Mesodermal cell (in vitro differentiated cells): ENCODE measurements around the gene HOXC5.

Source experiments
- H3K27ac ChIP-seq: 2 replicates; pipeline ENCODE4 v1.7.0; 2013; ENCODE audit warnings: mild to moderate bottlenecking, low read depth, low read length, moderate library complexity; ENCODE audit not compliant: severe bottlenecking
- H3K36me3 ChIP-seq: 2 replicates; pipeline ENCODE4 v1.7.1; 2013; ENCODE audit warnings: mild to moderate bottlenecking, low read length, moderate library complexity; ENCODE audit not compliant: control insufficient read depth, insufficient read depth
- H3K4me1 ChIP-seq: one replicate; pipeline ENCODE4 v1.7.1; 2013; ENCODE audit warnings: mild to moderate bottlenecking, low read length; ENCODE audit not compliant: insufficient read depth, control insufficient read depth, poor library complexity, severe bottlenecking
- H3K4me3 ChIP-seq: 2 replicates; pipeline ENCODE4 v1.7.0; 2013; ENCODE audit warnings: low read length, control low read depth, mild to moderate bottlenecking; ENCODE audit not compliant: insufficient read depth, poor library complexity, severe bottlenecking; ENCODE audit errors: extremely low read depth
- H3K9me3 ChIP-seq: 2 replicates; pipeline ENCODE4 v1.7.1; 2013; ENCODE audit warnings: mild to moderate bottlenecking, low read length, moderate library complexity; ENCODE audit not compliant: control insufficient read depth
- WGBS, 2 experiments: methylation state at CpG; one replicate each; pipeline ENCODE4 v1.1.5; 2013; ENCODE audit warnings: missing lambda C conversion rate in 2 of 2; ENCODE audit not compliant: insufficient coverage in 2 of 2; 5-methylcytosine and 5-hydroxymethylcytosine counted together

HOXC5 gene

DNA sequence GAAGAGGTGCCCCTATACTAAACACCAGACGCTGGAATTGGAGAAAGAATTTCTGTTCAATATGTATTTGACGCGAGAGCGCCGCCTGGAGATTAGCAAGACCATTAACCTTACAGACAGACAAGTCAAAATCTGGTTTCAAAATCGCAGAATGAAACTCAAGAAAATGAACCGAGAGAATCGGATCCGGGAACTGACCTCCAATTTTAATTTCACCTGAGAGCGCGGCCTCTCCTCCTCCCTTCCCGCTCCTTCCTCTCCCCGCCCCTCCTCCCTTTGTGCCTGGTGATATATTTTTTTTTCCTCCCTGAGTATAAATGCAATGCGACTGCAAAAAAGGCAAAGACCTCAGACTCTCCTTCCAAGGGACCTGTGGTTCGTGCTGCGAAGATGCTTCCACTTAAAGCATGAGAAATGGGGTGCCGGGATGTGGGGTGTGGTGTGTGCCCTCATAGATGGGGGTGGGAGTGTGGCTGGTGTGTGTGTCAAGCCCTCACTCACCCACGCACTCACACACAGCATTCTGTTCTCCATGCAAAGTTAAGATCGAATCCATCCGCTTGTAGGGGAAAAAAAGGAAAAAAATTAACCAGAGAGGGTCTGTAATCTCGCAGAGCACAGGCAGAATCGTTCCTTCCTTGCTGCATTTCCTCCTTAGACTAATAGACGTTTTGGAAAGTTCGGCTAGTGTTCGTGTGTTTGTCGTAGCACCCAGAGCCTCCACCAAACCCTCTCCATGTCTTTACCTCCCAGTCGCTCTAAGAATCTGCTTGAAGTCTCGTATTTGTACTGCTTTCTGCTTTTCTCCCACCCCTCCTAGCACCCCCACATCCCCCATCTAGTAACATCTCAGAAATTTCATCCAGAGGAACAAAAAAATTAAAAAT, 43.4 kb upstream of the HOXC5 start:
- peaks cover 7% of the 10 kb centered on the region for H3K4me1 ChIP-seq
- H3K4me3 ChIP-seq: no peak overlapping the region
- 16 to 23% methylated on average over 16 to 21 of the region's 28 CpGs for WGBS, 2 experiments

DNA sequence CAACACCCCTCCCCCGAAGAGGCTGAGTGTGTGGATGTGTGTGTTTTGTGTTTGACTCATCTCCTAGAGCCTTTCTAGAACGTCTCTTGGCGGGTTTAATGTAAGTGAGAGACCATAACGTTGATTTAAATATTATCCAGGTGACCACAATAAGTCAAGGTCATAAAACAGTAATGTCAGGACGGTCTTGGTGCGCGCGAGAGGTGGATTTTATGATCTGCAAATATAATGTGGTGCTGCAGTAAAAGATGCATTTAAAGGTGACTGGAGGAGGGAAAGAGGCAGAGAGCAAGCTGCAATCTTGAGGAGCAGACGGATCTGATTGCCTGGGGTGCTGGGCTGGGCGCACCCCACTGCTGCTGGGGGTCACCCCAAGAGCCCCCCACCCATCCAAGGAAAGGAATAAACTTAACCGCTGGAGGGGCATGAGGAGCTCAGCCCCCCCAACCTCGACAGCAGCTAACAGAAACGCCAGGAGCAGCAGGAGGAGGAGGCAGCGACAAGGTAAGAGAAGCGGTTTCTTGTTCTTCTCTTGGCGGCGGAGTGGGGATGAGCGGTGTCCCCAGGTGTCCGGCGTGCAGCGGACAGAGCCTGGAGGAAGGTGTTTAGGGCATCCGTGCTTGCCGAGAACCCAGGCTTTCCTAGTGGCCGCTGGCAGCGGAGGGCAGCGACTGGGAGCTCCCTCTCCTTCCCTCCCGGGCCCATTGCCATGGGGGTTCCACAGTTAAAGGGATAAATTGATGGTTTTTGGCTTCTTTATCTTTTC, 42.4 kb upstream of the HOXC5 start:
- Histone ChIP-seq H3K27ac (no peak overlapping the region), H3K36me3 (no peaks in the 10 kb centered on the region), H3K9me3 (peaks cover 4% of the 10 kb centered on the region), H3K4me3 (no peak overlapping the region), H3K4me1 (peaks cover 7% of the 10 kb centered on the region)
- WGBS, 2 experiments: 11 to 22% methylated on average over 16 to 19 of the region's 27 CpGs

More for the DNA sequence above, 43.4 kb upstream of the HOXC5 start:
- no peak overlapping the region for H3K27ac ChIP-seq
- H3K9me3 ChIP-seq: peaks cover 8% of the 10 kb centered on the region
- no peaks in the 10 kb centered on the region for H3K36me3 ChIP-seq

DNA sequence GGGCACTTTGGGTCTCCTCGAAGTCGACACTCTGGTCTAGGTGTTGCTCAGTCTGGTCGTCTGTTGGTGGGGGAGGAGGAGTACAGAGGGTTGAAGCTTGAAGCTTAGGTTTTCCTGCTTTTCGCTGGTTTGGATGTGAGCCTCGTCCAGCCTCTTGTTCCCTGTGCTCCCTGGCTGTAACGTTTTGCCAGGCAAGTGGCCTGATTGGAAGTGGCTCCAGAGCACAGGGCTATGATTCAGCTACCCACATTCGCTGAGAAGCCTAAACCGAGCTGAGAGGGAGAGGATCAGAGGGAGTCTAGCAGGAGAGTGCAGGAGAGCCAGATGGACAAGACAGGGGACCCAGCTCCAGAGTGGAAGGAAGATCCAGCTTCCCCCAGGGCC, 41.8 kb upstream of the HOXC5 start:
- H3K4me1 ChIP-seq: peaks cover 11% of the 10 kb centered on the region
- no peak overlapping the region for H3K4me3 ChIP-seq
- H3K9me3 ChIP-seq: no peaks in the 10 kb centered on the region
- 9 to 10% methylated on average over 8 of the region's 8 CpGs for WGBS, 2 experiments
- no peak overlapping the region for H3K27ac ChIP-seq
- no peaks in the 10 kb centered on the region for H3K36me3 ChIP-seq

DNA sequence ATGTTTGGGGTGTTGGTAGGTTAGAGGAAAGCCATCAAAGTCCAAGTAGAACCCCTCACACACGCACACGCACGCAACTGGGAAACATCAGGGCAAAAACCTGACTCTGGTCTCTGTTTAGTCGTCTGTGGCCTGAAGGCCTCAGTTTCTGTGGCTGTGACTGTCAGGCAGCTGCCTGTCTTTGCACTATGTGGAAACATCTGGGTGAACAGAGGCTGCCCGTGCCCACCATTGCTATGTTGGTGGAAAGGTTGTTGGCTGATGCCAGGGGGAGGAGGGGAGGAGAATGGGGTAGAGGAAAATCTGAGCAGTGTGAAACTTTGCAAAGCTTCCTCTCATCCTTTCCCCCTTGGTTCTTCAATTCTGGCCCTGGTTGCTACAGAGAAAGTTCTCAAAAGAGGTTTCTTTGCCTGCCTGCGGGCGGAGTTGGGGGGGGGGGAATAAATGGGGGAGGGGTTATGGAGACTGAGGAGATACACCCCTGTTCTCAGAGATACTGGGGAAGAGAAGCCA, 40.4 kb upstream of the HOXC5 start:
- Histone ChIP-seq H3K27ac (no peak overlapping the region), H3K4me3 (no peak overlapping the region), H3K36me3 (no peaks in the 10 kb centered on the region), H3K9me3 (no peaks in the 10 kb centered on the region), H3K4me1 (peaks cover 13% of the 10 kb centered on the region)
- 32 to 57% methylated on average over 3 to 5 of the region's 7 CpGs for WGBS, 2 experiments

DNA sequence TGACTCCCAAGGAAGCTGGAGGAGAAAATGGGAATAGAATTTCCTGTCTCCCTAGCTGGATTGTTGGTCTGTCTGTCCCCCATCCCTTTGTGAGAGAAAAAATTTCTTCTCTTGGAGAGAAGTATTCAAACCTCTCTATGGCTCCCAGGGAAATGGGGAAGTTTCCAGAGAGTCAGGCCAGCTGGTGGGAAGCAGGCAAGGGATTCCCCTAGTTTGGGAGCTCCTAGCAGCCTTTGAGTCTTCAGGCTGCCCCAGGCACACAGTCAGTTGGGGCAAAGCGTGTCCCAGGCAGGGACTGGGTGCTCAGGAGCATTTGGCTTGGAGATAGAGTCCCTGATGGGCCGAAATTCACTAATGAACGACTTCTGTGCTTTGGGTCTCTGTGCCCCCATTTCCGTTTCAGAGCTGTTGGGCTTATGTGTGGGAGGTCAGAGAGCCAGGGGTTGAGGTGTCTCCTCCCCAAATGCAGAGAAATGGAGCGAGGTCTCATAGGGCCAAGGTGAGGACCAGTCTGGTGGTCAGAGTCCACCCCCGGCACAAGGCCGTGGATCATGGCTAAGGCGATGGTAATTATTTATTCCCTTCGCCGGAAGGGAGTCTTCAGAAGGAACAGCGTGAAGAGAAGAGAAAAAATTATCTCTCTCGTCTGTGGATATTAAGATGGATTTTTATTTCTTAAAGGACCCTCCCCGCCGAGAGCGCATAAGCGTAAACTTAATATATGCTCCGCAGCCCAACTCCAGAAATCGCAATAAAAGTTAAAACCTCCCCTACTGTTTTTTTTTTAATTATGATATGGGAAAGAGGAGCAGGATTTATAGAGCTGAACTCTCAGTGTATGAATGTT, 39.5 kb upstream of the HOXC5 start:
- H3K4me3 ChIP-seq: no peak overlapping the region
- 43 to 54% methylated on average over 7 to 10 of the region's 18 CpGs for WGBS, 2 experiments

DNA sequence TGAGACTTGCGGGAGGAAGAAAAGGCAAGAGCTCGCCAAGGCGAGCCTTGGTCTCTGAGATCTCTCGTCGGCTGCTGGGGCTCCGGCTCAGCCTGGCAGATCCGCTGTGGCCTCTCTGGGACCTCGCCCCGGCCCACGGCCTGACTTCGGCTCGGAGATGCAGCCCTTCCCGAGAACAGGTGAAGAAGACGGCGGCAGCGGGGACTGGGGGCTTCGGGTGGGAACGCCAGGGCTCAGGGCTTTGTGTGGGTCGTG, 38.9 kb upstream of the HOXC5 start:
- Histone ChIP-seq H3K27ac (no peak overlapping the region), H3K36me3 (no peaks in the 10 kb centered on the region), H3K9me3 (no peaks in the 10 kb centered on the region), H3K4me3 (no peak overlapping the region), H3K4me1 (peaks cover 9% of the 10 kb centered on the region)
- 3 to 16% methylated on average over 11 to 17 of the region's 19 CpGs for WGBS, 2 experiments

More for the DNA sequence above, 39.5 kb upstream of the HOXC5 start:
- H3K27ac ChIP-seq: no peak overlapping the region
- H3K9me3 ChIP-seq: no peaks in the 10 kb centered on the region
- H3K4me1 ChIP-seq: peaks cover 13% of the 10 kb centered on the region
- no peaks in the 10 kb centered on the region for H3K36me3 ChIP-seq

DNA sequence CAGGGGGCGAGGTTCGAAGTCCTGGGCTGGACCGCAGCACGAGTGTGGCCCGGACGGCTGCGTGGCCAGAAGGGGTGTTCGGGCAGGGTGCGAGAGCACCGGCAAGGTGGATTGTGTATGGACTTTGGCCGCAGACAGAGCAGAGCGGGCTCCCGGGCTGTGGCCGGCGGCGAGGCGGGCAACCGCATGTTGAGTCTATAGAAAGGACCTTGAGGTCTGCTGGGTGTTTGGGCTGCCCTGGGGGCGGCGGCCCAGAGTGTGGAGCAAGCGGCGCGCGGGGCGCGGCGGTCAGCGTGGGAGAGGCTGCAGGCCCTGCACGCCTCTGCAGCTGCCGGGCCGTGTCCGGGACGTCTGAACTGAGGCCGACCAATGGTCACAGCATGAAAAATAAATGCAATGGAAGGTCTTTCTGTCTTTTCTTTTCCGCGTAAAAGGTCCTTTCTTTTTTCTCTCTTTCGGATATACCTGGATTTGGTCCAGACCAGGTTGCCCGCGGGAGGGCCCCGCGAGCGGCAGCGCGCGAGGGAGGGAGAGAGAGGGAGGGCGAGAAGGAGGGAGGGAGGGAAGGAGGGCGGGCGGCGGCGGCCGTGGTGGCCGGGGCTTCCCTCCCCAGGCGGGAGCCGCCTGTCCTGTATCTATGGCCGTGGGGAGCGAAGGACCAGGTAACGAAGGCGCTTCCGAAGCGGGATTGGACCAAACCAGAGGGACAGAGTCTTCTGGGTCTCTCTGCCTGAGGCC, 38.4 kb upstream of the HOXC5 start:
- Histone ChIP-seq H3K36me3 (no peaks in the 10 kb centered on the region), H3K9me3 (no peaks in the 10 kb centered on the region), H3K27ac (no peak overlapping the region), H3K4me3 (no peak overlapping the region), H3K4me1 (peaks cover 6% of the 10 kb centered on the region)
- 8 to 11% methylated on average over 31 to 45 of the region's 60 CpGs for WGBS, 2 experiments

DNA sequence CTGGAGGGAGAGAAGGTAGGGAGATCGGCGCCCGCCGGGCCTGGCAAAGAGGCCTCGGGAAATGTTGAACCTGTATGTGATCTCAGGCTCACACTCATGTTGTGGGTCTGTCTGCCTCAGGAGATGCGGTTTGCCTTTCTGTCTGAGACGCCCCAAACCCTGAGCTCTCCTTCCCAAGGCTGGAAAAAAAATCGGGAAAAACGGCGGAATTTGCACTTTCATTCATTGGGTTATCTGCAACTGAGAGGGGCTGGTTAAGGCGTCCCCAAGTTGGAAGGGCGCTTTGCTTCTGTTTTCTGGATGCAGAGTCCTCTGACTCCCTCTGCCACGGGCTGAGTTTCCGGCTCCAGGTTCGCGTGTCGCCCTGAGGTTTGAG, 37.9 kb upstream of the HOXC5 start:
- no peaks in the 10 kb centered on the region for H3K36me3 ChIP-seq
- peak overlapping the region; percentile 9 for H3K4me3 ChIP-seq
- no peak overlapping the region for H3K27ac ChIP-seq
- H3K4me1 ChIP-seq: peaks cover 6% of the 10 kb centered on the region
- no peaks in the 10 kb centered on the region for H3K9me3 ChIP-seq
- WGBS, 2 experiments: 1 to 3% methylated on average over 13 to 17 of the region's 17 CpGs

DNA sequence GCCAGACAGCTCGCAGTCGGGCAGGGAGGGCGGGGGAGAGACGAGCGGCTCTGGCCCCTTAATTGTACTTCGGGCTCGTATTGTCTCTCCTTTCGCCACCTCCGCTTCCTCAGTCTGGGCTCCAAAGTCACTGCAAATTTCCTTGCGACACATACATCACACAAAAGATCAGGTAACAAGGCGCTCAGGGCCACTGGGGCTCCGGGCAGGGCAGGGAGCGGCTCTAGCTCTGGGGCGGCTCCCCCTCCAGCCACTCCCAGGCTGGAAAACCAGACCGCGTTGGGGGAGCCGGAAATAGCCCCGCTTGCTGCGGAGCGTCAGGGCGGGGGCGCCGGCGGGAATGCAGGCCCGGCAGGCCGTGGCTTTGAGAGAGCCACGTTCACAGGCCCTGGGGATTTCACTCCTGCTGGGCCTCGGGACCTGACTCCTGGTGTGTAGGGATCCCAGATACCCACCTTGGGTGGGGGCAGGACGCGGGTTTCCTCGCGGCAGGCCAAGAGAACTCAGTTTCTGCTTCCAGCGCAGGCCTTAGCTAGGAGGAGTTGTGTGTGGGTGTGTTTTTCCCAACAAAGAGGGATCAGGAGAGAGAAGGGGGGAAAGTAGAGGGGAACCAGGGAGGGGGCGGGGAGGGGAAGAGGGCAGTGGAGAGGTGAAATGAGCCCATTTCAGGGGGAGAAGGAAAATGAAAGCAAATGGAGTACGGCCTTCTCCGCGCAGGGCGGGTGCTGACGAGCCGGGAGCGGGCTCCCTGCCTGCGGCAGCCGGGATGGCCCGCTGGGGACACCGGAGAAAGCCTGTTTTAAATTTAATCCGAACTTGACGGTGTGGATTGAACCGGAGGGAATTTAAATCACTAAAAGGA, 37.2 kb upstream of the HOXC5 start:
- H3K4me3 ChIP-seq: peak overlapping the region; percentile 9
- peaks cover 6% of the 10 kb centered on the region for H3K4me1 ChIP-seq
- no peaks in the 10 kb centered on the region for H3K9me3 ChIP-seq
- no peak overlapping the region for H3K27ac ChIP-seq
- H3K36me3 ChIP-seq: no peaks in the 10 kb centered on the region
- 3% methylated on average over 41 to 43 of the region's 48 CpGs for WGBS, 2 experiments
